Measurements from ENCODE around the gene ARMH3. TPM values are rescaled to one million over a fixed set of nuclear protein-coding genes. Genes with fewer than 3 reads are reported as not detected.

Gene ARMH3
- total RNA-seq, 1 experiment from 2014 or later: 30.6 TPM

GRCh38 chr10:101956898-101957297 is 99.1 kb downstream of the ARMH3 start:
- intact Hi-C loops (cut with micrococcal nuclease; ENCODE audit: unreplicated experiment) (no loop called here), in situ Hi-C loops (cut with HindIII; ENCODE audit: low pct_unique_long_range_greater_than_20kb, low sequenced_read_pairs) (no loop called here)
- no peak for DNase-seq (ENCODE audit: low read depth, low spot score)
- POLR2A ChIA-PET: no interaction called here
- Histone ChIP-seq H3K36me3 (ENCODE audit: control insufficient read depth, insufficient read depth, low read length) (no peaks in the 10 kb centered on the region; the same call in 1 of the 2 replicates), H3K9me3 (ENCODE audit: control insufficient read depth, insufficient read depth, low read depth, low read length) (no peaks in the 10 kb centered on the region), H3K27me3 (ENCODE audit: control insufficient read depth, insufficient read depth, low read length) (no peaks in the 10 kb centered on the region), H3K4me1 (ENCODE audit: control insufficient read depth, insufficient read depth, low read length) (no peaks in the 10 kb centered on the region), H3K4me3 (ENCODE audit: low read depth in 2 of 2, low read length in 2 of 2) (no peak overlapping the region), H3K27ac (ENCODE audit: low read length) (no peak overlapping the region)
- CTCF ChIA-PET: no interaction called here
- BruUV-seq (replicated peaks): no TSS peak
- no peak for ATAC-seq
- no peak for TF ChIP-seq SIN3A (IDR thresholded peaks at IDR 0.05; ENCODE audit: borderline replicate concordance, insufficient read depth, low read depth, low read length)
- TF ChIP-seq, protein P1, sequence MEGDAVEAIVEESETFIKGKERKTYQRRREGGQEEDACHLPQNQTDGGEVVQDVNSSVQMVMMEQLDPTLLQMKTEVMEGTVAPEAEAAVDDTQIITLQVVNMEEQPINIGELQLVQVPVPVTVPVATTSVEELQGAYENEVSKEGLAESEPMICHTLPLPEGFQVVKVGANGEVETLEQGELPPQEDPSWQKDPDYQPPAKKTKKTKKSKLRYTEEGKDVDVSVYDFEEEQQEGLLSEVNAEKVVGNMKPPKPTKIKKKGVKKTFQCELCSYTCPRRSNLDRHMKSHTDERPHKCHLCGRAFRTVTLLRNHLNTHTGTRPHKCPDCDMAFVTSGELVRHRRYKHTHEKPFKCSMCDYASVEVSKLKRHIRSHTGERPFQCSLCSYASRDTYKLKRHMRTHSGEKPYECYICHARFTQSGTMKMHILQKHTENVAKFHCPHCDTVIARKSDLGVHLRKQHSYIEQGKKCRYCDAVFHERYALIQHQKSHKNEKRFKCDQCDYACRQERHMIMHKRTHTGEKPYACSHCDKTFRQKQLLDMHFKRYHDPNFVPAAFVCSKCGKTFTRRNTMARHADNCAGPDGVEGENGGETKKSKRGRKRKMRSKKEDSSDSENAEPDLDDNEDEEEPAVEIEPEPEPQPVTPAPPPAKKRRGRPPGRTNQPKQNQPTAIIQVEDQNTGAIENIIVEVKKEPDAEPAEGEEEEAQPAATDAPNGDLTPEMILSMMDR (IDR thresholded peaks at IDR 0.05): no peak
- TF ChIP-seq TCF7L2 (IDR thresholded peaks at IDR 0.05; ENCODE audit: low read depth, low read length): no peak

- ATAC-seq (no peak), DNase-seq (ENCODE audit: low read depth, low spot score) (no peak)
- in situ Hi-C loops (cut with HindIII; ENCODE audit: low pct_unique_long_range_greater_than_20kb, low sequenced_read_pairs): no loop called here
- Histone ChIP-seq H3K9me3 (ENCODE audit: control insufficient read depth, insufficient read depth, low read depth, low read length) (no peaks in the 10 kb centered on the region), H3K36me3 (ENCODE audit: control insufficient read depth, insufficient read depth, low read length) (no peaks in the 10 kb centered on the region; the same call in 1 of the 2 replicates), H3K4me3 (ENCODE audit: low read depth in 2 of 2, low read length in 2 of 2) (no peak overlapping the region), H3K27ac (ENCODE audit: low read length) (no peak overlapping the region), H3K4me1 (ENCODE audit: control insufficient read depth, insufficient read depth, low read length) (no peaks in the 10 kb centered on the region), H3K27me3 (ENCODE audit: control insufficient read depth, insufficient read depth, low read length) (no peaks in the 10 kb centered on the region)
- no TSS peak for BruUV-seq (replicated peaks)
- no peak for TF ChIP-seq SIN3A (IDR thresholded peaks at IDR 0.05; ENCODE audit: borderline replicate concordance, insufficient read depth, low read depth, low read length)
- no peak for TF ChIP-seq REST (IDR thresholded peaks at IDR 0.05; ENCODE audit: insufficient read depth in 1 of 2, low read depth in 2 of 2, low read length in 1 of 2)
- no peak for TF ChIP-seq TCF7L2 (IDR thresholded peaks at IDR 0.05; ENCODE audit: low read depth, low read length)
- TF ChIP-seq, protein P1 (IDR thresholded peaks at IDR 0.05): no peak
- TF ChIP-seq POLR2AphosphoS5 (IDR thresholded peaks at IDR 0.05; ENCODE audit: low read depth, low read length): no peak
- ChIA-PET POLR2A (no interaction called here), CTCF (no interaction called here)
- intact Hi-C loops (cut with micrococcal nuclease; ENCODE audit: unreplicated experiment): no loop called here
Measured at GRCh38 chr10:101956117-101956516, 99.9 kb downstream of the ARMH3 start.

All from Panc1 (cell line).